Glutamatergic neuron (in vitro differentiated cells): Measurements from ENCODE around the gene CBFA2T3. TPM values are rescaled to one million over a fixed set of nuclear protein-coding genes. Genes with fewer than 3 reads are reported as not detected.

ENCODE experiments used
- DNase-seq: peaks from one replicate; pipeline ENCODE4 v3.0.0; 2022
- H3K27ac Mint-ChIP-seq: one replicate; pipeline ENCODE4 v1.8.0; 2020; ENCODE audit warnings: mild to moderate bottlenecking, mixed read lengths, inconsistent platforms; ENCODE audit not compliant: unreplicated experiment
- H3K27me3 Mint-ChIP-seq: one replicate; pipeline ENCODE4 v1.8.0; 2020; ENCODE audit warnings: mild to moderate bottlenecking, moderate library complexity, mixed read lengths, inconsistent platforms; ENCODE audit not compliant: unreplicated experiment
- H3K36me3 Mint-ChIP-seq: one replicate; pipeline ENCODE4 v1.8.0; 2020; ENCODE audit warnings: mild to moderate bottlenecking, mixed read lengths, inconsistent platforms; ENCODE audit not compliant: unreplicated experiment
- H3K4me1 Mint-ChIP-seq: one replicate; pipeline ENCODE4 v1.8.0; 2020; ENCODE audit warnings: mild to moderate bottlenecking, low read depth, mixed read lengths, inconsistent platforms; ENCODE audit not compliant: unreplicated experiment
- H3K4me3 Mint-ChIP-seq: one replicate; pipeline ENCODE4 v1.8.0; 2020; ENCODE audit warnings: mild to moderate bottlenecking, mixed read lengths, inconsistent platforms; ENCODE audit not compliant: unreplicated experiment
- H3K9me3 Mint-ChIP-seq: one replicate; pipeline ENCODE4 v1.8.0; 2020; ENCODE audit warnings: mild to moderate bottlenecking, moderate library complexity, mixed read lengths, inconsistent platforms; ENCODE audit not compliant: unreplicated experiment
- total RNA-seq: library from RNA; stranded (reverse); fragmentation: NEBNext Ultra II Directional; extraction: Animal tissue kit (Norgen Biotek cat#: 25700); gene quantifications from one replicate; pipeline ENCODE4 v1.2.1, GENCODE V29; 2021; ENCODE audit not compliant: unreplicated experiment
- TF ChIP-seq, protein P1 (sequence below): fragments of 200-600 bp; sonication (generic); IDR thresholded peaks from one replicate; pipeline ENCODE4 v1.5.0; 2021; ENCODE audit not compliant: partially characterized antibody, unreplicated experiment

CBFA2T3 gene
- total RNA-seq, 1 donor from 2014 or later = 126 TPM

DNA sequence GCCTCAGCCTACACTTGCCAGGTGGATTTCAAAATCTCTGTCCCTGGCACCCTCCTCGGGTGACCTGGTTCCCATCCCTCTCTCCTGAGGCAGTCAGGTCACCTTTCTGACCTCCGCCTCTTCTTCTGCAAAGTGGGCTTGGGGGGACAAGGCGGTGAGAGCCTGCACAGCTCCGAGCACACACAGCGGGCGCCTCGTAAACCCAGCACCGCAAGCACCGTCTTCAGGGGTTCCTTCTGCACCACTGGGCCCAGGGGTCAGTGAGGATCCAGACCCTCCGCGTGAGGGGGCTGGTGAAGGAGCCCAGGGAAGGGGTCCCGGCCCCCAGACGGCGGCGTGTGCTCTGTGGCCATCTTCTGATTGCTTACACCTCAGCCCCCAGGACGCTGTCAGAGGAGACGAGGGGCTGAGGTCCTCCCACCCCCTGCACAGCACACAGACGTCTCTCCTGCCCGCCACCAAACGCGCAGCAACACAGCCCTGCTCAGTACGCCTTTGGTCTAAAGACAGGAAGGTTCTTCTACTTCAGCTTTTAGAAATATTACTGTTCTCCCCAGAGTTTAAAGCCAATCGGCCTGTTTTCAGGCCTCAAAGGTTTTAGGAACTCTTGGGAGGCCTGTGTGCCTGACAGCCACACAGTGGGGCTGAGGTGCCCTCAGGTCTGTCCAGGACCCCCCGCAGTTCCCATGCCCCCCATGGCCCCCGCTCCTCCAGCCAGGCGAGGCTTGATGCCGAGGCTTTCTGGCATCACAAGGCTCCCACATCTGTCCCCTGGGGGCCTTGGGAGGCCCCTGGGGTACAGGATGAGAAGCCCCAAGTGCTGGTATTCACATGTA lies 2.7 kb downstream of the CBFA2T3 start:
- TF ChIP-seq, protein P1, sequence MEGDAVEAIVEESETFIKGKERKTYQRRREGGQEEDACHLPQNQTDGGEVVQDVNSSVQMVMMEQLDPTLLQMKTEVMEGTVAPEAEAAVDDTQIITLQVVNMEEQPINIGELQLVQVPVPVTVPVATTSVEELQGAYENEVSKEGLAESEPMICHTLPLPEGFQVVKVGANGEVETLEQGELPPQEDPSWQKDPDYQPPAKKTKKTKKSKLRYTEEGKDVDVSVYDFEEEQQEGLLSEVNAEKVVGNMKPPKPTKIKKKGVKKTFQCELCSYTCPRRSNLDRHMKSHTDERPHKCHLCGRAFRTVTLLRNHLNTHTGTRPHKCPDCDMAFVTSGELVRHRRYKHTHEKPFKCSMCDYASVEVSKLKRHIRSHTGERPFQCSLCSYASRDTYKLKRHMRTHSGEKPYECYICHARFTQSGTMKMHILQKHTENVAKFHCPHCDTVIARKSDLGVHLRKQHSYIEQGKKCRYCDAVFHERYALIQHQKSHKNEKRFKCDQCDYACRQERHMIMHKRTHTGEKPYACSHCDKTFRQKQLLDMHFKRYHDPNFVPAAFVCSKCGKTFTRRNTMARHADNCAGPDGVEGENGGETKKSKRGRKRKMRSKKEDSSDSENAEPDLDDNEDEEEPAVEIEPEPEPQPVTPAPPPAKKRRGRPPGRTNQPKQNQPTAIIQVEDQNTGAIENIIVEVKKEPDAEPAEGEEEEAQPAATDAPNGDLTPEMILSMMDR = no peak
- Mint-ChIP-seq H3K27me3 (peaks cover 11% of the 10 kb centered on the region), H3K4me3 (no peak overlapping the region), H3K27ac (no peak overlapping the region), H3K4me1 (peaks cover 14% of the 10 kb centered on the region), H3K36me3 (no peaks in the 10 kb centered on the region), H3K9me3 (peaks cover 1% of the 10 kb centered on the region)
- no peak for DNase-seq

DNA sequence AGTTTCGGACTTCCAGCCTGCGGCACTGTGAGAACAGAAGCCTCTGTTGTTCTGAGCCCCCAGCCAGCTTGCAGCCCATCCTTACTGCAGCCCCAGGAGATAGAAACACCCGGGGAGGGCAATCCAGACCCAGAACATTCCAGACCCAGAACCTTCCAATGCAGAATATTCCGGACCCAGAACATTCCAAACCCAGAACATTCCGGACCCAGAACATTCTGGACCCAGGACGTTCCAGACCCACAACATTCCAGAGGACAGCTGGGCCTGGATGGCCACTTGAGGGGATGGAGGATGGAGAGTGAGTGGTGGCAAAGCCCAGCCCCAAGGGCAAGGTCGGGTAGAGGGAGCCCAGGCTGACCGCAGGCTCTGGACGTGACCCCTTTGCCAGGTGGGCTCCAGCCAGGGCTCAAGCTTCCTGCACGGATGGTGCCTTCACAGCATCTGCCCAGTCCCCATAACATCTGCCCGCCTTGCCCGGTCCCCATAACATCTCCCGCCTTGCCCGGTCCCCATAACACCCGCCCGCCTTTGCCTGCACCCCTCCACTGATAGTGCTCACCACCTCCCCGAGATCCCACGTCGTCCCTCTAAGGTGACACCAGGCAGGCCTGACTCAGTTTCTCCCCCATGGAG lies 3.5 kb downstream of the CBFA2T3 start:
- no peak for DNase-seq
- Mint-ChIP-seq H3K36me3 (no peaks in the 10 kb centered on the region), H3K4me3 (no peak overlapping the region), H3K4me1 (peaks cover 14% of the 10 kb centered on the region), H3K27ac (no peak overlapping the region), H3K27me3 (peaks cover 11% of the 10 kb centered on the region), H3K9me3 (peaks cover 1% of the 10 kb centered on the region)
- TF ChIP-seq, protein P1 = no peak

DNA sequence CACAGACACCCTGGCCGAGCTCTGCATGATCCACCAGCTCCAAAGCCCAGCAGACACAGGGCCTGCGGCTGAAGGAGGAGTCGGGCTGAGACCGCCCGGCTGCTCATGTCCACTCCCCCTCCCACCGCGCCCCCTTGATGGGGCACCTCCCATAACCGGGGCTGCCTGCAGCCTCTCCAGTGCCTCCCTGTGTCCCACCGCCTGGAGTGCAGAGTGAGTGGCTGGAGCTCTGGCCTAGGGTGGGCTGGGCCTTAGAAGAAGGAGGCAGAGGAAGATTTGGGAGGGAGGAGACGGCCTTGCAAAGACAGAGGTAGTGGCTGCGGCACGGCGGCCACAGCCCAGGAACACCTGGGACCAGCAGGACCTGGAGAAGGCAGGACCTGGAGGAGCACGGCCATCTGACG lies 4.0 kb downstream of the CBFA2T3 start:
- H3K27me3 Mint-ChIP-seq = peaks cover 11% of the 10 kb centered on the region
- H3K27ac Mint-ChIP-seq = no peak overlapping the region
- peaks cover 1% of the 10 kb centered on the region for H3K9me3 Mint-ChIP-seq
- TF ChIP-seq, protein P1 = no peak
- H3K4me3 Mint-ChIP-seq = no peak overlapping the region
- H3K4me1 Mint-ChIP-seq = peaks cover 14% of the 10 kb centered on the region
- H3K36me3 Mint-ChIP-seq = no peaks in the 10 kb centered on the region
- peak; percentile 61 for DNase-seq

DNA sequence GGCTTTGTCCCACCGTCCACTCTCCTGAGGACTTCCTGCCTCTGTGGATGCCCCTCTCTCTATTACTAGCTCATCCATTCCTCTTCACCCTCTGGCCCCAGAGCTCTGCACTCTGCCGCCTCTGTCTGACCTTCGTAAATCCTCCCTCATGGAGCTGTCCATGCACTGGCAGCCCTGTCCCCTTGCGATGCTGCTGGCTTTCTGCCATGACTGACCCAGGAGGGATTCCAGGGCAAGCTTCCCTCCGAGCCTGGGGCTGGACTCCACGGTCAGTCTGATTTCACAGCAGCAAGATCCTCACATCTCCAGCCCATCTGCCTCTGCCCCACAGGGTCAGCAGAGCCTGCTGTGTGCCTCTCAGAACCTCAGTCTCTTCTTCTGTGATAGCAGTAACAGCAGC lies 4.7 kb downstream of the CBFA2T3 start:
- Mint-ChIP-seq H3K4me1 (peaks cover 15% of the 10 kb centered on the region), H3K9me3 (peaks cover 1% of the 10 kb centered on the region), H3K36me3 (no peaks in the 10 kb centered on the region), H3K4me3 (peak overlapping the region; percentile 13), H3K27me3 (peaks cover 11% of the 10 kb centered on the region), H3K27ac (no peak overlapping the region)
- no peak for DNase-seq
- TF ChIP-seq, protein P1 = no peak
